ENCODE results near the gene ADAMTS5. TPM values are rescaled to one million over a fixed set of nuclear protein-coding genes. Genes with fewer than 3 reads are reported as not detected.

The ADAMTS5 gene
- total and polyA plus RNA-seq, 2 donors (not counting 3 experiments of a cell fraction or from before 2014, with no cell fraction given), result not detected

DNA sequence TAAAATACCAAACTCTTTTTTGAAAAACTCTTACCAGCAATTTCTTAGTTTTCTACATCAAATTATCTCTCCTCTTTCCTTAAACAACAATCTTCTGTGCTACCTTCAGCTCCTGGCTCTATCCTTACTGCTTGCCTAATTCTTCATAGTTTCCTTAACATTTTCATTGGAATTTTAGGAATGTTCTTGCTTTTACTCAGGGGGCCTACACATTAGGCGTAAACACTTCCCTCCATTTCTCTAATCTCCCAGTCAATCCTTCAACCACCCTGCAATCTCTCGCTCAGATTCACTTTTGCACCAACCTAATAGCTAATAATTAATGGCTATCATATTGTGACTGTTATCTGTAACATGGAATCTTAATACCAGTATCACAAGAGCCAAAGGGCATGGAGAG lies 50.1 kb downstream of the ADAMTS5 start:
- CTCF ChIA-PET, result interaction anchor here (1.3 to 1.8 kb wide), 2 partner anchors 14 to 648 kb away, joined by 4 to 5 read pairs; no protein-coding TSS in a partner anchor
- Histone ChIP-seq H3K9ac (replicated peaks; ENCODE audit: extremely low read depth, insufficient read depth, low read length) (no peak overlapping the region), H2AFZ (ENCODE audit: low read depth, low read length) (no peak overlapping the region), H3K36me3 (ENCODE audit: control insufficient read depth in 2 of 2, extremely low read depth in 1 of 2, insufficient read depth in 2 of 2, low read length in 2 of 2) (no peaks in the 10 kb centered on the region), H4K20me1 (replicated peaks; ENCODE audit: control insufficient read depth, extremely low read depth, insufficient read depth, low read length) (no peaks in the 10 kb centered on the region), H3K27me3 (ENCODE audit: control insufficient read depth in 2 of 2, insufficient read depth in 2 of 2, low read length in 2 of 2) (no peaks in the 10 kb centered on the region), H3K4me1 (ENCODE audit: control insufficient read depth, extremely low read depth, insufficient read depth, low read length) (no peaks in the 10 kb centered on the region), H3K4me3 (replicated peaks in 1 of 3; ENCODE audit: insufficient read depth in 1 of 3, low read depth in 1 of 3, low read length in 3 of 3) (no peak overlapping the region), H3K9me3 (replicated peaks; ENCODE audit: control insufficient read depth, insufficient read depth, low read length) (no peaks in the 10 kb centered on the region), H3K9me1 (replicated peaks; ENCODE audit: control insufficient read depth, extremely low read depth, insufficient read depth, low read length) (no peaks in the 10 kb centered on the region), H3K27ac (ENCODE audit: insufficient read depth, low read depth, low read length) (no peak overlapping the region), H3K79me2 (ENCODE audit: control insufficient read depth, insufficient read depth, low read length) (no peaks in the 10 kb centered on the region), H3K4me2 (ENCODE audit: insufficient read depth, low read length) (no peak overlapping the region)
- DNase-seq (ENCODE audit: low read depth, low spot score), result no peak
- intact Hi-C loops (cut with micrococcal nuclease), result no loop called here
- no peak for TF ChIP-seq GATA2 (IDR thresholded peaks at IDR 0.05; ENCODE audit: insufficient read depth, insufficient read length, low read depth, low read length)
- no peak for TF ChIP-seq JUN (IDR thresholded peaks at IDR 0.05; ENCODE audit: borderline replicate concordance, insufficient read depth, insufficient read length, low read depth)
- TF ChIP-seq CTCF (IDR thresholded peaks at IDR 0.05; ENCODE audit: extremely low read depth in 1 of 2, insufficient read depth in 1 of 2, low read depth in 1 of 2, low read length in 2 of 2), result no peak
- TF ChIP-seq MYC (IDR thresholded peaks at IDR 0.05; ENCODE audit: low read depth, low read length), result no peak
- no peak for TF ChIP-seq MAX (IDR thresholded peaks at IDR 0.05; ENCODE audit: insufficient read depth, insufficient read length)
- no peak for TF ChIP-seq EZH2 (IDR thresholded peaks at IDR 0.05; ENCODE audit: borderline replicate concordance, low read depth, low read length, severe bottlenecking)
- no peak for TF ChIP-seq POLR2AphosphoS5 (IDR thresholded peaks at IDR 0.05; ENCODE audit: insufficient read depth, low read depth, low read length)
- POLR2A ChIA-PET, result no interaction called here
- FAIRE-seq, result no peak
- BruUV-seq (replicated peaks), result no TSS peak
- dilution Hi-C loops (cut with MboI; ENCODE audit: extremely low pct_ligation_motif_present, low sequenced_read_pairs), result no loop called here
